Fibroblast of lung (primary cell): ENCODE results near the gene DRAP1. TPM values are rescaled to one million over a fixed set of nuclear protein-coding genes. Genes with fewer than 3 reads are reported as not detected.

ENCODE experiments used
- DNase-seq, 2 donors: peaks; one replicate each; pipeline versions ENCODE4 v3.0.0 to v3.0.0-alpha.2; 2010; ENCODE audit warnings: low read depth in 2 of 2
- H2AFZ ChIP-seq: 2 replicates; pipeline ENCODE4 v1.5.1; 2012; ENCODE audit warnings: low read length, control low read depth, inconsistent platforms
- H3K27ac ChIP-seq: 2 replicates; pipeline ENCODE4 v1.5.1; 2011; ENCODE audit warnings: low read length, control low read depth; ENCODE audit not compliant: insufficient read depth
- H3K27me3 ChIP-seq: 2 replicates; pipeline ENCODE4 v1.5.1; 2011; ENCODE audit warnings: mild to moderate bottlenecking, low read length; ENCODE audit not compliant: control insufficient read depth, insufficient read depth
- H3K36me3 ChIP-seq: 2 replicates; pipeline ENCODE4 v1.5.1; 2011; ENCODE audit warnings: low read length; ENCODE audit not compliant: control insufficient read depth, insufficient read depth
- H3K4me1 ChIP-seq: 2 replicates; pipeline ENCODE4 v1.5.1; 2011; ENCODE audit warnings: low read length; ENCODE audit not compliant: control insufficient read depth, insufficient read depth; ENCODE audit errors: extremely low read depth
- H3K4me2 ChIP-seq: 2 replicates; pipeline ENCODE4 v1.5.1; 2011; ENCODE audit warnings: low read length, control low read depth; ENCODE audit not compliant: insufficient read depth; ENCODE audit errors: extremely low read depth
- H3K4me3 ChIP-seq, 4 experiments: fragments of 200-600 bp in 1 of 4; sonication (generic) in 1 of 4; replicated peaks in 1 of 4; 2 replicates each; pipeline ENCODE4 v1.5.1; 2011 to 2016; ENCODE audit warnings: low read length in 4 of 4, low read depth in 3 of 4, mild to moderate bottlenecking in 3 of 4, control low read depth in 2 of 4, inconsistent platforms in 1 of 4, mixed read lengths in 1 of 4; ENCODE audit not compliant: insufficient read depth in 1 of 4; ENCODE audit errors: control extremely low read depth in 1 of 4
- H3K79me2 ChIP-seq: 2 replicates; pipeline ENCODE4 v1.5.1; 2012; ENCODE audit warnings: mild to moderate bottlenecking, low read length, inconsistent platforms; ENCODE audit not compliant: control insufficient read depth, insufficient read depth
- H3K9ac ChIP-seq: 2 replicates; pipeline ENCODE4 v1.5.1; 2011; ENCODE audit warnings: mild to moderate bottlenecking, low read length, control low read depth; ENCODE audit not compliant: insufficient read depth
- H3K9me3 ChIP-seq: 2 replicates; pipeline ENCODE4 v1.5.1; 2012; ENCODE audit warnings: low read depth, low read length; ENCODE audit not compliant: control insufficient read depth, insufficient read depth
- H4K20me1 ChIP-seq: 2 replicates; pipeline ENCODE4 v1.5.1; 2011; ENCODE audit warnings: low read length; ENCODE audit not compliant: control insufficient read depth, insufficient read depth; ENCODE audit errors: extremely low read depth
- EZH2 ChIP-seq: IDR thresholded peaks from 2 replicates; pipeline ENCODE4 v1.5.1; 2012; ENCODE audit warnings: low read length, control low read depth, mild to moderate bottlenecking; ENCODE audit errors: missing control alignments
- polyA plus RNA-seq, 2 donors: library from polyadenylated mRNA; depleted of rRNA in 1 of 2; stranded (reverse) in 1 of 2; unstranded in 1 of 2; fragments of >200 nt; gene quantifications; 2 replicates each; pipeline ENCODE4 v1.2.1, GENCODE V29; 2011 to 2012; ENCODE audit warnings: missing spikeins in 1 of 2
- total RNA-seq: library from RNA; depleted of rRNA; stranded (reverse); fragments of >200 nt; gene quantifications from 2 replicates; pipeline ENCODE4 v1.2.1, GENCODE V29; 2014
- TF ChIP-seq, protein P1 (sequence below), 2 donors: IDR thresholded peaks in 1 of 2; conservative IDR thresholded peaks in 1 of 2; 1 replicate in 1 of 2; 2 replicates in 1 of 2; pipeline ENCODE4 v1.5.1; 2011 to 2012; ENCODE audit warnings: low read length in 2 of 2, control low read depth in 1 of 2, inconsistent platforms in 1 of 2, low read depth in 1 of 2, mild to moderate bottlenecking in 1 of 2

DRAP1 gene
- total and polyA plus RNA-seq, 2 donors (not counting 1 experiment from before 2014, with no cell fraction given) = 130 to 300 TPM

DNA sequence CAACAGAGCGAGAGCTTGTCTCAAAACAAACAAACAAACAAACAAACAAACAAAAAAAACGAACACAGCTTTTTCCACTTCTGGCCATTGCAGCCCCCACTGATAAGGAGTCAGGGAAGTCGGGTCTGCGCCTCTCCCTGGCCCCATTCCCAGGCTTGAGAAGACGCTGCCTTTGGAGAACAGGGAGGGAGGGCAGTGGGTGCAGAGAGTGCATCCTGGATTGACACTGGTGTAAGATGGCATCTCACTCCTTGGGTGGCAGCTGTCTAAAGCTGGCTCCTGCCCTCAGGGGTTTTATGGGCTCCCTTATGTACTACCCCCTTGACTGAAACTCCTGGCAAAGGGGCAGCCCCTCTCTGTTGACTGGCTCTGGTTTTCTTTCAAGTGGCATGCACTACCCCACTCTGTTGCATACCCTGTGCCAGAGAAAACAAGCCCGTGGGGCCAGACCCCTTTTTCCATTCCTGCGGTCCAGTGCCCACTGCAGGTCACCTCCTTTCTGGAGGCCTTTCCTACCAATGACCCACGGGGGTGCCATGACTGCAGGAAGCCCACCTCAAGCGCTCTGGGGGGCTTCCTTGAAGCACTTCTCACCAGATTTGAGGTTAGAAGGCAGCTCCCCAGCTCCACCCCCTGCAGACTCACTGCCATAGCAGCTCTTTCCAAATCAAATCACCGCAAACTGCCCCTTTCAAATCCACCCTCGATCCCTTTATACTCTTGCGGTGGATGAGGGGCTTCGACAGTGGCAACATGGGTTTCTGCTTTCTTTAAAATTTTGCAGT is 12.7 kb downstream of the DRAP1 start:
- Histone ChIP-seq H3K9ac (no peak overlapping the region), H3K27me3 (no peaks in the 10 kb centered on the region), H3K4me3 (no peak overlapping the region), H3K79me2 (no peaks in the 10 kb centered on the region), H3K36me3 (no peaks in the 10 kb centered on the region), H3K27ac (no peak overlapping the region), H3K4me2 (no peak overlapping the region), H3K9me3 (no peaks in the 10 kb centered on the region), H2AFZ (no peak overlapping the region), H4K20me1 (no peaks in the 10 kb centered on the region), H3K4me1 (no peaks in the 10 kb centered on the region)
- TF ChIP-seq, protein P1, sequence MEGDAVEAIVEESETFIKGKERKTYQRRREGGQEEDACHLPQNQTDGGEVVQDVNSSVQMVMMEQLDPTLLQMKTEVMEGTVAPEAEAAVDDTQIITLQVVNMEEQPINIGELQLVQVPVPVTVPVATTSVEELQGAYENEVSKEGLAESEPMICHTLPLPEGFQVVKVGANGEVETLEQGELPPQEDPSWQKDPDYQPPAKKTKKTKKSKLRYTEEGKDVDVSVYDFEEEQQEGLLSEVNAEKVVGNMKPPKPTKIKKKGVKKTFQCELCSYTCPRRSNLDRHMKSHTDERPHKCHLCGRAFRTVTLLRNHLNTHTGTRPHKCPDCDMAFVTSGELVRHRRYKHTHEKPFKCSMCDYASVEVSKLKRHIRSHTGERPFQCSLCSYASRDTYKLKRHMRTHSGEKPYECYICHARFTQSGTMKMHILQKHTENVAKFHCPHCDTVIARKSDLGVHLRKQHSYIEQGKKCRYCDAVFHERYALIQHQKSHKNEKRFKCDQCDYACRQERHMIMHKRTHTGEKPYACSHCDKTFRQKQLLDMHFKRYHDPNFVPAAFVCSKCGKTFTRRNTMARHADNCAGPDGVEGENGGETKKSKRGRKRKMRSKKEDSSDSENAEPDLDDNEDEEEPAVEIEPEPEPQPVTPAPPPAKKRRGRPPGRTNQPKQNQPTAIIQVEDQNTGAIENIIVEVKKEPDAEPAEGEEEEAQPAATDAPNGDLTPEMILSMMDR (conservative IDR thresholded peaks at IDR 0.05 in 1 of 2, IDR thresholded peaks at IDR 0.05 in 1 of 2; ENCODE audit: low read depth in 1 of 2, low read length in 2 of 2) = peak in 1 of 2 donors; percentile 5
- no peak for TF ChIP-seq EZH2
- DNase-seq = no peak

DNA sequence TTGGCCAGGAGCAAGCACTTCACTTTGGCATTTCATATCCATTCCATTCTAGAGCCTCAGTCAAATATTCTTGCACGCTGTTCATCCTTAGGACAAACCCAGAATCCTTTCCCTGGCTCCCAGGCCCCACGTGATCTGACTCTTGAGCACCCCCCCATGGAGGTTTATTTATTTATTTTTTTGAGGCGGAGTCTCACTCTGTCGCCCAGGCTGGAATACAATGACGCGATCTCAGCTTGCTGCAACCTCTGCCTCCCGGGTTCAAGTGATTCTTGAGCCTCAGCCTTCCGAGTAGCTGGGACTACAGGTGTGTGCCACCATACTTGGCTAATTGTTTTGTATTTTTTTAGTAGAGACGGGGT is 13.3 kb downstream of the DRAP1 start:
- Histone ChIP-seq H3K4me3 (no peak overlapping the region), H3K9me3 (no peaks in the 10 kb centered on the region), H3K27ac (no peak overlapping the region), H3K79me2 (no peaks in the 10 kb centered on the region), H2AFZ (no peak overlapping the region), H3K27me3 (no peaks in the 10 kb centered on the region), H4K20me1 (no peaks in the 10 kb centered on the region), H3K36me3 (no peaks in the 10 kb centered on the region), H3K9ac (no peak overlapping the region), H3K4me1 (no peaks in the 10 kb centered on the region), H3K4me2 (no peak overlapping the region)
- TF ChIP-seq, protein P1 (conservative IDR thresholded peaks at IDR 0.05 in 1 of 2, IDR thresholded peaks at IDR 0.05 in 1 of 2; ENCODE audit: low read depth in 1 of 2, low read length in 2 of 2) = no peak
- no peak for TF ChIP-seq EZH2
- peak in 1 of 2 donors; percentile 24 for DNase-seq

DNA sequence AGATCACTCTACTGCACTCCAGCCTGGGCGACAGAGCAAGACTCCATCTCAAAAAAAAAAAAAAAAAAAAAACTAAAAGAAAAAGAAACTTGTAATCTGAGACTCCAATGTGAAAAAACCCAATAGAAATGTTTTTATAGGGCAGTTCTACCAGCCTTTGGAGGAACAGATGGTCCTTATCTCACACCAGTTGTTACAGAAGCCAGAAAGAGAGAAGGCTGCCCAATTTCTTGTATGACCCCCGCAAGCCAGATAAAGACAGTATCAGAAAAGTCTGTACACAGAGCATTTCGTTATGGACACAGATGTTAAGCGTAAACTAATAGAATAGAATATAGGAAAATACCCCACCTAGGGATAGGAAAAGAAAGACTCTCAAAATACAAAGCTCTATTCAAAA is 14.8 kb downstream of the DRAP1 start:
- H3K36me3 ChIP-seq = no peaks in the 10 kb centered on the region
- no peak overlapping the region for H3K4me2 ChIP-seq
- no peaks in the 10 kb centered on the region for H3K79me2 ChIP-seq
- no peak overlapping the region for H3K9ac ChIP-seq
- TF ChIP-seq, protein P1 (conservative IDR thresholded peaks at IDR 0.05 in 1 of 2, IDR thresholded peaks at IDR 0.05 in 1 of 2; ENCODE audit: low read depth in 1 of 2, low read length in 2 of 2) = no peak
- TF ChIP-seq EZH2 = no peak
- H3K4me1 ChIP-seq = no peaks in the 10 kb centered on the region
- peak in 1 of 2 donors; percentile 80 for DNase-seq
- H2AFZ ChIP-seq = no peak overlapping the region
- no peak overlapping the region for H3K4me3 ChIP-seq
- no peaks in the 10 kb centered on the region for H3K9me3 ChIP-seq
- no peaks in the 10 kb centered on the region for H4K20me1 ChIP-seq
- H3K27me3 ChIP-seq = no peaks in the 10 kb centered on the region
- H3K27ac ChIP-seq = no peak overlapping the region
